ENCODE data around the gene C7orf57.

Gene C7orf57

DNA sequence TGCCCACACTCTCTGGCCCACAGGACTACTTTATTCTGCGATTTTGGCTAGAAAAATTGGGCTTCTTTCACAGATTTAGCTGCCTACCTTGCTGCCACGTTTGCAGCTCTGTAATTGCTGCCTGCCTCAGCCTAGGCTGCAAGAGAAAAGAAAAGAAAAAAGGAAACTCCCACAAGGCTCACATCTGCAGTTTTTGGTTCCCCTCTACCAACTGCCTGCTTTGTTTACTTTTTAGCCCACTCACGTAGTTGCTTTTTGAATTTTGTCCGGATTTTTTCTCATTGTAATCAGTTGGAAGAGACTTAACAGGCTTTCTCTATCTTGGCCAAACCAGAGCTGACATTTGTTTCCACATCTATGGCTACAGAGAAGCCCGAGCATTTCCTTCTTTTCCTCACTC is 30.7 kb upstream of the C7orf57 start:
- Histone ChIP-seq H2AFZ (ENCODE audit: low read length) (peak overlapping the region; percentile 86), H3K79me2 (ENCODE audit: insufficient read depth, low read length) (no peaks in the 10 kb centered on the region), H3K9me2 (ENCODE audit: low read depth, low read length) (no peaks in the 10 kb centered on the region), H4K20me1 (ENCODE audit: insufficient read depth, low read length) (no peaks in the 10 kb centered on the region), H3K4me2 (ENCODE audit: low read length) (peak overlapping the region; percentile 53), H3K4me3 (ENCODE audit: low read depth, low read length, poor library complexity, severe bottlenecking) (peak overlapping the region; percentile 31), H3K27me3 (ENCODE audit: insufficient read depth, low read length) (no peaks in the 10 kb centered on the region), H3K9ac (ENCODE audit: low read length) (peak overlapping the region; percentile 49), H3K4me1 (ENCODE audit: insufficient read depth, low read length, severe bottlenecking) (peaks cover 43% of the 10 kb centered on the region), H3K27ac (ENCODE audit: low read depth, low read length, poor library complexity, severe bottlenecking) (peak overlapping the region; percentile 92), H3K9me3 (ENCODE audit: low read length) (peaks cover 8% of the 10 kb centered on the region; the same call in 1 of the 2 replicates), H3K36me3 (ENCODE audit: insufficient read depth, low read length) (0 out of 2 replicates have a peak, but pooled peaks cover 3% of the 10 kb centered on the region), H3F3A (ENCODE audit: insufficient read depth, low read length) (no peaks in the 10 kb centered on the region)
- TF ChIP-seq EZH2 (IDR thresholded peaks at IDR 0.05; ENCODE audit: borderline replicate concordance, low read length), result no peak
- TF ChIP-seq, protein P1, sequence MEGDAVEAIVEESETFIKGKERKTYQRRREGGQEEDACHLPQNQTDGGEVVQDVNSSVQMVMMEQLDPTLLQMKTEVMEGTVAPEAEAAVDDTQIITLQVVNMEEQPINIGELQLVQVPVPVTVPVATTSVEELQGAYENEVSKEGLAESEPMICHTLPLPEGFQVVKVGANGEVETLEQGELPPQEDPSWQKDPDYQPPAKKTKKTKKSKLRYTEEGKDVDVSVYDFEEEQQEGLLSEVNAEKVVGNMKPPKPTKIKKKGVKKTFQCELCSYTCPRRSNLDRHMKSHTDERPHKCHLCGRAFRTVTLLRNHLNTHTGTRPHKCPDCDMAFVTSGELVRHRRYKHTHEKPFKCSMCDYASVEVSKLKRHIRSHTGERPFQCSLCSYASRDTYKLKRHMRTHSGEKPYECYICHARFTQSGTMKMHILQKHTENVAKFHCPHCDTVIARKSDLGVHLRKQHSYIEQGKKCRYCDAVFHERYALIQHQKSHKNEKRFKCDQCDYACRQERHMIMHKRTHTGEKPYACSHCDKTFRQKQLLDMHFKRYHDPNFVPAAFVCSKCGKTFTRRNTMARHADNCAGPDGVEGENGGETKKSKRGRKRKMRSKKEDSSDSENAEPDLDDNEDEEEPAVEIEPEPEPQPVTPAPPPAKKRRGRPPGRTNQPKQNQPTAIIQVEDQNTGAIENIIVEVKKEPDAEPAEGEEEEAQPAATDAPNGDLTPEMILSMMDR (IDR thresholded peaks at IDR 0.05; ENCODE audit: low read length), result no peak

DNA sequence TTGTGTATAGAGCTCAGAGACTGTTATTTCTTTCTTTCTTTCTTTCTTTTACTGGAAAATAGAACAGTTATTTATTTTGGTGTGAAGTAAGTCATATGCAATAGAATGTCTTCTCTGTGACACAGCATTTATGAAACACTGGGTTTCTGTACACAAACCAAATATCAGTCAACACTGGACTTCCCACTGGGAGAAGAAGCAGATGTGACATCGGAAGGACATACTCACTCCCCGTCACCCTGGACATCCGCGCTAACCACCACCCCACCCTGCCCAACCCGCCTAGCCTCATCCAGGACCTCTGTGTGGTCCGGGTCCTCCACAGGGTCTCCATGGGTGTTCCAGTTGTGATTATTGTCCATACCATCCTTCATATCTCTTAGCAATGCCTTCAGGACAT is 28.5 kb upstream of the C7orf57 start:
- Histone ChIP-seq H3K79me2 (ENCODE audit: insufficient read depth, low read length) (no peaks in the 10 kb centered on the region), H3K27me3 (ENCODE audit: insufficient read depth, low read length) (no peaks in the 10 kb centered on the region), H3K4me1 (ENCODE audit: insufficient read depth, low read length, severe bottlenecking) (peaks cover 52% of the 10 kb centered on the region), H3K9me2 (ENCODE audit: low read depth, low read length) (no peaks in the 10 kb centered on the region), H3F3A (ENCODE audit: insufficient read depth, low read length) (no peaks in the 10 kb centered on the region), H3K27ac (ENCODE audit: low read depth, low read length, poor library complexity, severe bottlenecking) (peak overlapping the region; percentile 92), H3K4me3 (ENCODE audit: low read depth, low read length, poor library complexity, severe bottlenecking) (no peak overlapping the region), H2AFZ (ENCODE audit: low read length) (peak overlapping the region; percentile 45), H3K4me2 (ENCODE audit: low read length) (peak overlapping the region; percentile 52), H4K20me1 (ENCODE audit: insufficient read depth, low read length) (no peaks in the 10 kb centered on the region), H3K9ac (ENCODE audit: low read length) (no peak overlapping the region), H3K36me3 (ENCODE audit: insufficient read depth, low read length) (0 out of 2 replicates have a peak, but pooled peaks cover 3% of the 10 kb centered on the region), H3K9me3 (ENCODE audit: low read length) (peaks cover 8% of the 10 kb centered on the region; the same call in 1 of the 2 replicates)
- no peak for TF ChIP-seq EZH2 (IDR thresholded peaks at IDR 0.05; ENCODE audit: borderline replicate concordance, low read length)
- TF ChIP-seq, protein P1 (IDR thresholded peaks at IDR 0.05; ENCODE audit: low read length), result no peak

DNA sequence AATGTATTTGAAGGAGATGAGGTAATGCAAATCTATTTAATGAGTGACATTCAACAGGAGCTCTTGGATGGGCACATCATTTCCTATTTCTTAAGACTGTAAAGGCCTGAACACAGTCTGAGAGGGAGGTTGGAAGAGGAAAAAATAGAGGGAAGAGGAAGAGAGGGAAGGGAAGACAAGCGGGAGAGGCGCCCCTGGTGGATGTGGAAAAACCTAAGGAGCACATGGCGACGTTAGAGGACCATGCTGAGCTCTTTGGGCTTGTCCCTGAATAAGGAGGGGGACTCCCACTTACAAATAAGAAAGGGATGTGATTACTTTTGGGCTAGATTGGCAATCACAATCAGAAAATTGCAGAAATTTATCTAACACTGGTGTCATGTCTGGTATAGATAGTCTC is 26.1 kb upstream of the C7orf57 start:
- TF ChIP-seq EZH2 (IDR thresholded peaks at IDR 0.05; ENCODE audit: borderline replicate concordance, low read length), result no peak
- TF ChIP-seq, protein P1 (IDR thresholded peaks at IDR 0.05; ENCODE audit: low read length), result no peak
- Histone ChIP-seq H3K79me2 (ENCODE audit: insufficient read depth, low read length) (no peaks in the 10 kb centered on the region), H3K9me3 (ENCODE audit: low read length) (no peaks in the 10 kb centered on the region), H3K4me2 (ENCODE audit: low read length) (no peak overlapping the region), H3K27me3 (ENCODE audit: insufficient read depth, low read length) (no peaks in the 10 kb centered on the region), H2AFZ (ENCODE audit: low read length) (no peak overlapping the region), H3F3A (ENCODE audit: insufficient read depth, low read length) (no peaks in the 10 kb centered on the region), H3K4me3 (ENCODE audit: low read depth, low read length, poor library complexity, severe bottlenecking) (no peak overlapping the region), H3K9me2 (ENCODE audit: low read depth, low read length) (no peaks in the 10 kb centered on the region), H3K36me3 (ENCODE audit: insufficient read depth, low read length) (no peaks in the 10 kb centered on the region), H3K27ac (ENCODE audit: low read depth, low read length, poor library complexity, severe bottlenecking) (no peak overlapping the region), H3K4me1 (ENCODE audit: insufficient read depth, low read length, severe bottlenecking) (peaks cover 40% of the 10 kb centered on the region), H3K9ac (ENCODE audit: low read length) (no peak overlapping the region), H4K20me1 (ENCODE audit: insufficient read depth, low read length) (no peaks in the 10 kb centered on the region)
